ENCODE data around the gene PIP5K1C. TPM values are rescaled to one million over a fixed set of nuclear protein-coding genes. Genes with fewer than 3 reads are reported as not detected.

The PIP5K1C gene
- total and polyA plus RNA-seq, 2 donors (not counting 1 experiment from before 2014, with no cell fraction given) = 10.4 to 46.7 TPM

- Histone ChIP-seq H3K4me3 (ENCODE audit: control extremely low read depth in 1 of 5, extremely low read depth in 1 of 5, insufficient read depth in 1 of 5, low read depth in 2 of 5, low read length in 4 of 5) (no peak overlapping the region), H2AFZ (ENCODE audit: insufficient read depth, low read depth, low read length, poor library complexity, severe bottlenecking) (no peak overlapping the region), H3K4me1 (ENCODE audit: control insufficient read depth in 2 of 2, insufficient read depth in 2 of 2, low read length in 2 of 2) (peaks cover 12 to 15% of the 10 kb centered on the region in 2 donors), H3K9me3 (ENCODE audit: control extremely low read depth in 1 of 3, control insufficient read depth in 2 of 3, insufficient read depth in 1 of 3, low read length in 2 of 3) (peaks cover 0 to 8% (median 0%) of the 10 kb centered on the region in 3 donors), H4K20me1 (ENCODE audit: control insufficient read depth, insufficient read depth, low read length, poor library complexity, severe bottlenecking) (peaks cover 4% of the 10 kb centered on the region), H3K4me2 (replicated peaks; ENCODE audit: low read depth, low read length, poor library complexity, severe bottlenecking) (no peak overlapping the region), H3K27me3 (replicated peaks in 1 of 4; ENCODE audit: control extremely low read depth in 1 of 4, control insufficient read depth in 3 of 4, insufficient read depth in 4 of 4, low read length in 3 of 4) (no peaks in the 10 kb centered on the region), H3K9ac (ENCODE audit: low read length) (no peak overlapping the region), H3K79me2 (ENCODE audit: control insufficient read depth, insufficient read depth, low read length) (no peaks in the 10 kb centered on the region), H3K27ac (ENCODE audit: low read length in 2 of 2) (no peak overlapping the region), H3K36me3 (replicated peaks in 1 of 2; ENCODE audit: control extremely low read depth in 1 of 2, control insufficient read depth in 1 of 2, extremely low read depth in 1 of 2, insufficient read depth in 2 of 2, low read length in 1 of 2) (peaks cover 0 to 25% of the 10 kb centered on the region in 2 experiments)
- WGBS (ENCODE audit: insufficient coverage) = 89% methylated on average over 27 of the region's 39 CpGs
- ATAC-seq (ENCODE audit: low read depth) (no peak), DNase-seq (no peak)
- TF ChIP-seq EZH2 (IDR thresholded peaks at IDR 0.05; ENCODE audit: borderline replicate concordance, insufficient read depth, low read depth, low read length, poor library complexity, severe bottlenecking) (no peak), CTCF (IDR thresholded peaks at IDR 0.05) (no peak)
- POLR2A ChIA-PET = no interaction called here
- intact Hi-C loops (cut with micrococcal nuclease) = no loop called here
- Mint-ChIP-seq H3K9me3 (ENCODE audit: insufficient read depth) (no peaks in the 10 kb centered on the region), H3K27me3 (no peaks in the 10 kb centered on the region), H3K27ac (no peak overlapping the region), H3K4me1 (peaks cover 15% of the 10 kb centered on the region), H3K4me3 (no peak overlapping the region)
- CTCF ChIA-PET = no interaction called here
Observed at GRCh38 chr19:3613818-3614661, 86.2 kb downstream of the PIP5K1C start.

Measured in B cell (primary cell).